ENCODE results near the gene SF3B3.
"Not testable (repeated sequence)": the region's sequence is repeated elsewhere in the genome, so short reads cannot be mapped to it uniquely, and the experiment has no call there.

SF3B3 gene

DNA sequence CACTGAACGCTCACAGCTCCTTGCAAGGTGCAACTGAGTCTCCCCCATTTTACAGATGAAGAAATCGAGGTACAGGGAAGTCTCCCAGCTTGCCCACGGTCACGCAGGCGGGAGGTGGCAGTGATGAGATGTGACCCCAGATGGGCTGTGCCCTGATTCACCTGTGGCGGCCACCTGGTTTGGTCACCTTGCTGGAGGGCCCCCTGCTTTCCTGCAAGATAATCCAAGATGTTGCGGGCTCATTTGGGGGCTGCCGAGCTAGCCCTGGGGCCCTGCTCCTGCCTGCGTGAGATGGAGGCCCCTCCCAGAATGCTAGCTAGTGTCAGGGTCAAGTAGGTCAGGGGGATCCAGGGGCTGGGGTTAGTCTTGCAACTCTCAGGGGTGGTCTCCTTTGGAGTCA lies 63.1 kb downstream of the SF3B3 start:
- TF ChIP-seq, protein P1, sequence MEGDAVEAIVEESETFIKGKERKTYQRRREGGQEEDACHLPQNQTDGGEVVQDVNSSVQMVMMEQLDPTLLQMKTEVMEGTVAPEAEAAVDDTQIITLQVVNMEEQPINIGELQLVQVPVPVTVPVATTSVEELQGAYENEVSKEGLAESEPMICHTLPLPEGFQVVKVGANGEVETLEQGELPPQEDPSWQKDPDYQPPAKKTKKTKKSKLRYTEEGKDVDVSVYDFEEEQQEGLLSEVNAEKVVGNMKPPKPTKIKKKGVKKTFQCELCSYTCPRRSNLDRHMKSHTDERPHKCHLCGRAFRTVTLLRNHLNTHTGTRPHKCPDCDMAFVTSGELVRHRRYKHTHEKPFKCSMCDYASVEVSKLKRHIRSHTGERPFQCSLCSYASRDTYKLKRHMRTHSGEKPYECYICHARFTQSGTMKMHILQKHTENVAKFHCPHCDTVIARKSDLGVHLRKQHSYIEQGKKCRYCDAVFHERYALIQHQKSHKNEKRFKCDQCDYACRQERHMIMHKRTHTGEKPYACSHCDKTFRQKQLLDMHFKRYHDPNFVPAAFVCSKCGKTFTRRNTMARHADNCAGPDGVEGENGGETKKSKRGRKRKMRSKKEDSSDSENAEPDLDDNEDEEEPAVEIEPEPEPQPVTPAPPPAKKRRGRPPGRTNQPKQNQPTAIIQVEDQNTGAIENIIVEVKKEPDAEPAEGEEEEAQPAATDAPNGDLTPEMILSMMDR (IDR thresholded peaks at IDR 0.05; ENCODE audit: control insufficient read depth, insufficient read depth, low read depth, low read length, missing control alignments), result no peak
- no peak overlapping the region for H3K4me3 ChIP-seq (ENCODE audit: control insufficient read depth, low read depth, low read length)
- no peak for DNase-seq (ENCODE audit: low read depth)

DNA sequence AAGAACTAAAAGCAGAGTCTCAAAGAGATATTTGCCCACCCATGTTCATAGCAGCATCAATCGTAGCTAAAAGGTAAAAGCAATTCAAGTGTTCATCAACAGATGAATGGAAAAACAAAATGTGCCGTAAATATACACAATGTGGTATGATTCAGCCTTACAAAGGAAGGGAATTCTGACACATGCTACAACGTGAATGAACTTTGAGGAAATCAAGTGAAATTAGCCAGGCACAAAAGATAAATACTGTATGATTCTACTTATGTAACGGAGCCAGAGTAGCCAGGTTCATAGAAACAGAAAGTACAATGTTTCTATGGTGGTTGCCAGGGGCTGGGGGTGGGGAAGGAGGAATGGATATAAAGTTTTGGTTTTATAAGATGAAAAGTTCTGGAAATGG lies 64.9 kb downstream of the SF3B3 start:
- TF ChIP-seq, protein P1 (IDR thresholded peaks at IDR 0.05; ENCODE audit: control insufficient read depth, insufficient read depth, low read depth, low read length, missing control alignments), result no peak
- no peak overlapping the region for H3K4me3 ChIP-seq (ENCODE audit: control insufficient read depth, low read depth, low read length)
- DNase-seq (ENCODE audit: low read depth), result no peak

GRCh38 chr16:70589416-70589815 lies 65.8 kb downstream of the SF3B3 start:
- not testable (repeated sequence) for H3K4me3 ChIP-seq (ENCODE audit: control insufficient read depth, low read depth, low read length); DNase-seq (ENCODE audit: low read depth)

GRCh38 chr16:70589998-70590471 lies 66.4 kb downstream of the SF3B3 start:
- no peak for DNase-seq (ENCODE audit: low read depth)
- H3K4me3 ChIP-seq (ENCODE audit: control insufficient read depth, low read depth, low read length), result no peak overlapping the region
- TF ChIP-seq, protein P1 (IDR thresholded peaks at IDR 0.05; ENCODE audit: control insufficient read depth, insufficient read depth, low read depth, low read length, missing control alignments), result no peak

- TF ChIP-seq, protein P1 (IDR thresholded peaks at IDR 0.05; ENCODE audit: control insufficient read depth, insufficient read depth, low read depth, low read length, missing control alignments), result no peak
- H3K4me3 ChIP-seq (ENCODE audit: control insufficient read depth, low read depth, low read length), result no peak overlapping the region
- no peak for DNase-seq (ENCODE audit: low read depth)
Observed at GRCh38 chr16:70590722-70591415, 67.3 kb downstream of the SF3B3 start.

DNA sequence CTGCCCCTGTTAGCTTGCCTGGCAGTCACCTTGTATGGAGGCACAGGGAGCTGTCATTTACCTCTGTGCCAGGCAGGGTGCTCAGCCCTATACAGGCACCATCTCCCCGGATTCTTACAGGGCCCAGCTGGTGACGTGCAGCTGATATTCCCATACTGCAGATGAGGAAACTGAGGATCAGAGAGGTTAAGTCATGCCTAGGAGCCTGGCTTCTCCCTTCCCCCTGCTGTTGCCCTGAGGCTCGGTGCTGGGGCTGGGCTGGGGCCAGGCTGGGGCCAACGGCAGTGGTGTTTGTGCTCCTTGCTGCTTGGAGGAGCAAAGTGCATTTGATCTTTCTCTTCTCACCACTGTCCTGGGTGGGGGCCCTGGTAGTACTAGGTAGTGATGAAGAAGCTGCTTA lies 68.0 kb downstream of the SF3B3 start:
- no peak for DNase-seq (ENCODE audit: low read depth)
- TF ChIP-seq, protein P1 (IDR thresholded peaks at IDR 0.05; ENCODE audit: control insufficient read depth, insufficient read depth, low read depth, low read length, missing control alignments), result no peak
- no peak overlapping the region for H3K4me3 ChIP-seq (ENCODE audit: control insufficient read depth, low read depth, low read length)

GRCh38 chr16:70592106-70592571 lies 68.5 kb downstream of the SF3B3 start:
- H3K4me3 ChIP-seq (ENCODE audit: control insufficient read depth, low read depth, low read length), result no peak overlapping the region
- no peak for DNase-seq (ENCODE audit: low read depth)
- TF ChIP-seq, protein P1 (IDR thresholded peaks at IDR 0.05; ENCODE audit: control insufficient read depth, insufficient read depth, low read depth, low read length, missing control alignments), result no peak
